Stimulated activated CD4-positive, alpha-beta T cell treated with anti-CD3 and anti-CD28 coated beads, Interleukin-4, amount 100 ng/mL, for 4 hours (primary cell): ENCODE measurements around the gene CTNNA2.
"Not testable (repeated sequence)": the region's sequence is repeated elsewhere in the genome, so short reads cannot be mapped to it uniquely, and the experiment has no call there.

Experiments
- DNase-seq, 2 experiments: peaks; one replicate each; pipeline ENCODE4 v3.0.0-alpha.2; 2020

The CTNNA2 gene

GRCh38 chr2:80053522-80054345 is 540.9 kb downstream of the CTNNA2 start:
- no peak for DNase-seq

DNA sequence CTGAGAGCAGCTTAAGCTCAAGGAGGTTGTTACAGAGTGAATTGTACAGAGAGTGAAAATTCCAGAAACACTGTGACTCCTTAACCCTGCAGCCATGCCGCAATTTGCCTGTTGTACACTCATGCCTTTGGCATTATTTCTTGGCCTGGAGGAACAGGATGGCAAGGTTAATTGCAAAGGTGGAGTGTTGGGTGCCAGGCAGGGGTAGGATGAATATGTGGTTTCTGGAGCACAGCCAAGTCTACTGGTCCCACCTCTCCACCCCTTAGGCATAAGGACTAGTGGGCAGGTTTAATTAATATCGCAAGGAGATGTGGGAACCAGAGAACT is 541.5 kb downstream of the CTNNA2 start:
- DNase-seq, result no peak

- no peak for DNase-seq
Measured at GRCh38 chr2:80057956-80058355, 545.1 kb downstream of the CTNNA2 start.

DNA sequence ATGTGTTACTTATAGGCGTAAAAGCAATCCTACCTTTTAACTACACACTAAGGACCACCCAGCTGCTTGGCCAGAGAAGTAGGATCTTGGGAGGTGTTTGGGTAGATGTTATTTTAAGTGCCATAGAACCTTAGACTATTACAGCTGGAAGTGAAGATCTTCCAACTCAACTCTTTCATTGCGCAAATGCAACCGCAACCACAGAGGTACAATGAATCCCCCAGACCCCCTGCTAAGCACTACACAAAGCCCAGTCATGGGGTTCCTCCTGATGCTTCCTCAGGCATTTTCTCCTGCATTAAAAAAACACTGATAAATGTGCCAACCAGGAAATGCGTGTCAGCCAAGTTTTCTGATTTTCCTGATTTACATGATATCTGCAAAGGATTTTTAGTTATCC is 545.7 kb downstream of the CTNNA2 start:
- DNase-seq, result no peak

- DNase-seq, result no peak
Measured at GRCh38 chr2:80059447-80059846, 546.6 kb downstream of the CTNNA2 start.

GRCh38 chr2:80061881-80062280 is 549.0 kb downstream of the CTNNA2 start:
- no peak for DNase-seq

DNA sequence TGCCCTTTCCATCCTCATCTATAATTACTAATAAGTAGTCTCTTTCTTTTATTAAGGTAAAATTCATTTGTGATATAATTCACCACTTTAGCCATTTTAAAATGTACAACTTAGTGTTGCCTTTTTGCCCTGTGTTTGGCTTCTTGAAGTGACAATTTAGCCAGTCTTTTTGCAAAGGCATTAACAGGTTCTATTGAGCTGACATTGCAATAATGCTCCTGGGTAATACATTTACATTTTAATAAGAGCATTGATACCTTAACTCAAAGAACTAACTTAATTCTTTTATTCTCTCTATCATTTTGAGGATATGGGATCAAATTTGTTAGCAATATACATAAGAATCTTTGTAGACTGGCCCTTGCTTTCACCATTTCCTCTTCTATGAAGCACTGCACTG is 549.4 kb downstream of the CTNNA2 start:
- no peak for DNase-seq

- no peak for DNase-seq
Measured at GRCh38 chr2:80068038-80068731, 555.3 kb downstream of the CTNNA2 start.

DNA sequence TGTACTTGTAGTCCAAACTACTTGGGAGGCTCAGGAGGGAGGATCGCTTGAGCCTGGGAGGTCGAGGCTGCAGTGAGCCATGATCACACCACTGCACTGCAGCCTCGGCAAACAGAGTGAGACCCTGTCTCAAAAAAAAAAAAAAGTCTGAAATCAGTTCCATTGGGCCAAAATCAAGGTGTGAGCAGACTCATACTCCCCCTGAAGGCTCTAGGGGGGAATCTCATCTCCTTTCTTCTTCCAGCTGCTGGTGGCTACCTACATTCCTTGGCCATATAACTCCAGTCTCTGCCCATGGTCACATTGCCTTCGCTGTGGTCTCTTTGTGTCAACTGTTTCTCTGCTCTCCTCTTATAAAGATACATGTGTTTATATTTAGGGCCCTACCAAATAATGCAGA is 557.7 kb downstream of the CTNNA2 start:
- no peak for DNase-seq

DNA sequence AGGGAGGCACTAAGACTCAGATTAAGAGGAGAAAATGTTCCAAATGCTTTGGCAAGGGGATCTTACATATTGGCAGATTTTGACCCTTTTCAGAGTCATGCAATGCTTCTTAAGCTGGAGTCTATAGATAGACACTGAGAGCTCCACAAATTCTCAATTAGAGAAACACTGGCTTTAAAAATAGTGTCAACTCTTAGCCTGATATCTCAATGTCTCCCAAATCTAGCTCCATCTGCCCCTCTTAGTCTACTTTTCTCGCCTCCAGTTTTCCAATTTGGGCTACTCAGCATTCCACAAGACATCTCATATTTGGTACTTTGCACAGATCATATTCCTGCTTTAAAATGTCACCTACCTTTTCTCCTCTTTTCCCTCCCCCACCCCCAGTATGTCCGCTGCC is 559.1 kb downstream of the CTNNA2 start:
- no peak for DNase-seq

DNA sequence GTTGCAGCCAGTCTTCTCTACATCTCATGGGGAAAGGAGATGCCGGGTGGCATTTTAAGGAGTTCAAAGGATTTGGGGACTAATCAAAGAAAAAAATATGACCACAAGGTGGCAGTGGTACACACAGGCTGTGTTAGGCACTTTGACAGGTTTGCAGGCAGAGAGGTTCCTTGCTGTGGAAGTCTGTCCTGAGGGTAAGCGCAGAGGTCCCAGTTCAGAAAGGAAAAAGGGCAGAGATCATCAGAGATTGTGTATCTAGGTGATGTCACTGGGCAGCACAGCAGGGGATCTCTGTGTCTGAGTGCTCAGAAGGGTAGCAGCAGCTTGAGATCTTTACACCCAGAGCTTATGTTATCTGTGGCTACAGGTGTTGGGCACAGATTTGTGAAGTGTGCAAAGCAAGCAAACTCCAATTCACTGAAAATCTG is 560.3 kb downstream of the CTNNA2 start:
- no peak for DNase-seq

DNA sequence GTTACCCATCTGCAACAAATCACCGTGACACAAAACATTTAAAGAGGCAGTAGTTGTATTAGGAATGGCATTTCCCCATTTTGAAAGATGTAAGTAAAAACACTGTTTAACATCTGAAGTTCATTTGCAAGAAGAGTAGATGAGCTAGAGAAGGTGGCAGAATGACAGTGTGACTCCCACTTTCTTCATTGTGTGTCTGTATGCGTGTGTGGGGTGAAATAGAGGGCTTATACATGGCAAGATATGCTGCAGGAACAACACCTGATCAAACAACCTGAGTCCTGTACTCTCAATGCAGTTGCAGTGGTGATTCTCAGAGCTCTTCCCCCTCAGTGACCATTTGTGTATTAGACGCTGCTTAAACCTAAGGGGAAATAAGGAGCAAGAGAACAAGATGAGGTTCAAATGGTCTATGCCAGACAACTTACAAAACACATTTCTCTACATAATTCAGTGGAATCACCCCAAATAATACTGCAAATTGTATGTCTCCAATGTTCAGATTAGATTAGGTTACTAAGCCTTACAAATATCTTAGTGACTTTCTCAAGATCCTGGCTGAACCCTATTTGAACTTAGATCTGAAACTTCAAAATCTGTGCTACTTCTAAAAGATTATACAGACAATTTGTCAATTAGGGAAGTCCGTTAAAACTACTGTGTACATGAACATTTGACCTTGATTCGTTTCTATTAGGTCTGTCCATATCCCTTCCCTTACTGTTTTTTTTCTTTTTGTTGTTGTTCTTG is 561.6 kb downstream of the CTNNA2 start:
- DNase-seq, result no peak

DNA sequence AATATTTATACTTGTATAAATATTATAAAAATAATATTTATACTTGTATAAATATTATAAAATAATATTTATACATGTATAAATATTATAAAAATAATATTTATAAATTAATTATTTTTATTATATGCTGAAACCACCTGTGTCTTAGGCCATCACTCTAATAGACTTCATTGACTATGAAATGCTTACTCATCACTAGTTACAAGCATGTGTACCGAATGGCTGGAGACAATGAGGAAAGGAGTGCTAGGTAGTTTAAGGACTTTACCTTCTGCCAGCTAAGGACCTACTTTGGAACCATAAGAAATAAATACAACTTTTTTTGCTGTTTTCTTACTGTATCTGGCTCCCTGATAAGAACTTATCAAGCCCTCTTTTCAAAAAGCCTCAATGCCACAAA is 562.9 kb downstream of the CTNNA2 start:
- DNase-seq, result no peak

GRCh38 chr2:80078290-80079036 is 565.6 kb downstream of the CTNNA2 start:
- no peak for DNase-seq

GRCh38 chr2:80080957-80081356 is 568.1 kb downstream of the CTNNA2 start:
- no peak for DNase-seq

DNA sequence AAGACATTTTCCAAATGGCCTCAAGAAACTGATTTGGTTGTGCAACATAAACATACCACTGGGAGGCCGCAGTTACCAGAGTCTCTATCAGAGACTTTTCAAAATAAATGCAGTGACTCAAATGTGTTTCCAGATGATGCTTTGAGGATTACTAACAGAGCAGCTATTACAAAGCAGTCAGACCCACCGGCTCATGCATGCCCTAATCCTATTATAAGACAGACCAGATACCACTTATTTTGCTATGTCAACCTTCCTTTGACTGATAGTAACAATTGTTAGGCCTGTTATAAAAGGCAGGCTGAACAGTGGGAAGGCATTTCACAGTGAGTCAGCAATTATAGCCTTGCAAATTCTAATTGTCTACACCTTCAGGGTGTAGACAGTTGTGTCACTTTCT is 574.0 kb downstream of the CTNNA2 start:
- DNase-seq, result no peak

- no peak for DNase-seq
Measured at GRCh38 chr2:80091237-80091636, 578.4 kb downstream of the CTNNA2 start.

DNA sequence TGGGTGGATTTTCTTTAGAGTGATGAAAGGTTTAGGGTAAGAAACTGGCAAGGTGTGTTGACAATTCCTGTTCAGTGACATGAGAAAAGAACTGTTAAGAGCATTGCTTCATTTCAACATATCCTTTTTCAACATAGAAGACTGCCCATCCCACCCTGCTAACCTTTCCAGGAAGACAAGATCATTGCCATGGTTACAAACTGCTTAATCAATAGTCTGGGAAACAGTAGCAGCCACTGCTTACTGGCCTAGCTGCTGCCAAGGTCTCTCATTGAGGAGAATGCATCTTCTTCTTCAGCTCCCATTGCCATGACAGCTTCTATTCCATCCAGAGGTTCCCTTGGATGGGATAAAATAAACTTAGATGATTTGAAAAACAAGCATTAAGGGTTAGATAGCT is 579.6 kb downstream of the CTNNA2 start:
- no peak for DNase-seq

DNA sequence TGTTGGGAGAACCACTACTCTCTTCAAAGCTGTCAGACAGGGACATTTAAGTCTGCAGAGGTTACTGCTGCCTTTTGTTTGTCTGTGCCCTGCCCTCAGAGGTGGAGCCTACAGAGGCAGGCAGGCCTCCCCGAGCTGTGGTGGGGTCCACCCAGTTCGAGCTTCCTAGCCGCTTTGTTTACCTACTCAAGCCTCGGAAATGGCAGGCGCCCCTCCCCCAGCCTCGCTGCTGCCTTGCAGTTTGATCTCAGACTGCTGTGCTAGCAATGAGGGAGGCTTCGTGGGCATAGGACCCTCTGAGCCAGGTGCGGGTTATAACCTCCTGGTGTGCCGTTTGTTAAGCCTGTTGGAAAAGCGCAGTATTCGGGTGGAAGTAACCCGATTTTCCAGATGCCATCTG is 585.7 kb downstream of the CTNNA2 start:
- not testable (repeated sequence) for DNase-seq

GRCh38 chr2:80102026-80102425 is 589.2 kb downstream of the CTNNA2 start:
- no peak for DNase-seq

DNA sequence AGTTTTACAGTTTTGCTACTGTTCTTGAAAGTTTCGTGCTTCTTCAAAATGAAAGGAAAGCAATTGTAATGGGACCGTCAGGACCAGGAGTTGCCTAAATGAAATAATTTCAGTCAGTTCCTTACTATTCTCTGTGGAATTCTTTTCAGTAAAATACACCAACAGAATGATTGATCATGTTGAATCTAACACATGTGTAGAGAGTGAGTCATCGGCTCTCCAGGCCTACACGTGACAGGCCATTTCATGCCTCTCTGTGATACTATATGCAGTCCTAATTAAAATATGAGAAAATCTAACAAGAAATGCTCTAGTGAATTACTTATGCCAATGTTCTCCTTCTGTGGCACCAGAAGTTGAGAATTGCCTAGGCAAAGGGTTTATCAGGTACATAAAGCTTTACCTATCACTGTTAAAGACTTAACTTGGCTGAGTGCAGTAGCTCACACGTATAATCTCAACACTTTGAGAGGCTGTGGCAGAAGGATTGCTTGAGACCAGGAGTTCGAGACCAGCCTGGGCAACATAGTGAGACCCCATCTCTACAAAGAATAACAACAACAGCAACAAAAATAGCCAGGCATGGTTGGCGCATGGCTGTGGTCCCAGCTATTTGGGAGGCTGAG is 592.3 kb downstream of the CTNNA2 start:
- no peak for DNase-seq

- DNase-seq, result no peak
Measured at GRCh38 chr2:80111185-80111584, 598.3 kb downstream of the CTNNA2 start.

GRCh38 chr2:80112790-80113189 is 599.9 kb downstream of the CTNNA2 start:
- no peak for DNase-seq
